HTERT RPE-1 (cell line): ENCODE data around the gene PLXNC1.

Experiments used
- in situ Hi-C: fragments of 300-500 bp; cut with MboI; formaldehyde crosslinking; loops from 4 replicates; pipeline ENCODE4 v1.14.3; 2020; ENCODE audit warnings: low sequenced_read_pairs

The PLXNC1 gene

DNA sequence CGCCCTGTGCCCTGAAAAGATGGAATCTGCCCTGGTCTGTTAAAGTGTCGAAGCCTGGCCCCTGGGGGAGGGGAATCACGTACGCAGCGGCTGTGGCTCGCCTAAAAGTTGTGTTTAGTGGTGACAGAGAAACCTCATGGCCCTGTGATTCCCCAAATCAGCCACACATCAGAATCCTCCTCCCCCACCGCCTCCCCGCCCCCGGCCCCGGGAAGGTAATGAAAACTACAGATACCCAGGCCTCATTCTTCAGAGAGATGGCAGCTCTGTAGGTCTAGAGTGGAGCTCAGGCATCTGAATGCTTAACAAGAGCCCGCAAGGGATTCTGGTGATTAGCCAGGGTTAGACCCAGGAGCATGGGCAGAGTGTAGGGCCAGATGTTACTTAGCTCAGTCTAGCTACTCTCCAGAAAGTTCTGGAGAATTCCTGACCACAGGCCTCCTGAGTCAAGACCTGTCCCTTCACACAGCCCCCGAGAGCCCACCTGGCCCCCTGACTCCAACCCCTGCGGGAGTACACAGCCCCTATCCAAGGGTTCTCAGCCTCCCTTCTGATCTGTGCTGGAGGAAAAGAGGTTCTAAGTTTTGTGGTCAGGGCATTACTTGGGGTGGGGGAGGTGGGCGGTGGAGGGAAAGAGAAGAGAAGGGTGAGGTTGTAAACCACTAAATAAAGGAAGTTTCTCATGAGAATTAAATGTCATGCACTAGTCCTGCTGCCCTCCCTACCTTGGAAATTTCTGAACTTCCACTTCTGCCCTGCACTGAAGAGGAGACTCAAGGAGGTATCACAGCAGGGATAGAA, 114.8 kb downstream of the PLXNC1 start:
- in situ Hi-C loops, result no loop called here

- in situ Hi-C loops, result no loop called here
Observed at GRCh38 chr12:94263905-94264561, 115.7 kb downstream of the PLXNC1 start.

- in situ Hi-C loops, result no loop called here
Observed at GRCh38 chr12:94264736-94265485, 116.5 kb downstream of the PLXNC1 start.

DNA sequence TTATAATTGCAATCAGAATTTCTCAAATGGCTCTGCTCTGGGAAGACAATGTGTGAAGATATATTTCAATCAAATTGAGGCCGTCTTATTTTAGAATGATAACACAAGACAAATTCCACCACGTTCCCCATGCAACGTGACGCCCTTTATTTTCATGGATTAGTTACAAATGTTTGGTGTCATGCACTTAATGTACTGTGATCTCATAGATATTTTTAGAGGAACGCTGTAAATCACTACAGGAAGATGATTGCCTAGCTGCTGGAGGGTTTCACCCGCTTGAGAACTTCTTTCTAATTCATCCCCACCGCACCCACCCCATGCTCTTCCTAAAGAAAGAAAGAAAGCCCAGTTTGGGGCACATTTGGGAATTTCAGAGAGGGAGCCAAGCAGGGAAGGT, 117.2 kb downstream of the PLXNC1 start:
- in situ Hi-C loops, result no loop called here

DNA sequence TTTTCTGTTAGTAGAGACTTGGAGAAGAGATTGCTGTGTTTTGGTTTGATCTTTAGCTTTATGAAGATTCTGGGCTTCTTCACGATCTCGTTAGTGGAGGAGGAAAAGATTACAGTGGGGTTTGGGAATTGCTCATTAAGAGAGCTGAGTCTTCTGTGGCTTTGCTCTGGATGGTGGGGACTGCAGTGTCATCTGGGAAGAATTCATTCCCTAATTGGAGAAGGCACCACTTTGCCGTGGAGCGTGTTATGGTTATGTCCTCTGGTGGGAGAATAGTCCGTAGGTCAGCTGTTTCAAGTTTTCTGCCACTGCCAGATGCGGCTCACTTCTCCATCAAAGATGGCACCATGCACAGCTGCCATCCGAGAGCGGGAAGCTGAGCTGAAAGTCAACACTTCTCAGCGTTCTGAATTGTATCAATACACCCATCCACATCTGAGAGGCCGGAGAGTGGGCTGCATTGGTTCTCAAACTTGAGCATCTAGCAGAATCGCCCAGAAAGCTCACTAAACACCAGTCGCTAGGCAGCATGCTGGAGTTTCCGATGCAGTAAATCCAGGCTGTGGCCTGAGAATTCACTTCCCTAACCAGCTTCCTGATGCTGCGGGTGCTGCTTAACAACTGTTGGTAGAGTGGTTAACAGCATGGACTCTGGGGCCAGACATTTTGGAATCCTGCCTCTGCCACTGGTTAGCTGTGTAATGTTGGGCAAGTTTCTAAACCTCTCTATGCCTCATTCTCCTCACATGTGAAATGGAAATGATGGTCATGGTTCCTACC, 117.8 kb downstream of the PLXNC1 start:
- in situ Hi-C loops, result no loop called here

DNA sequence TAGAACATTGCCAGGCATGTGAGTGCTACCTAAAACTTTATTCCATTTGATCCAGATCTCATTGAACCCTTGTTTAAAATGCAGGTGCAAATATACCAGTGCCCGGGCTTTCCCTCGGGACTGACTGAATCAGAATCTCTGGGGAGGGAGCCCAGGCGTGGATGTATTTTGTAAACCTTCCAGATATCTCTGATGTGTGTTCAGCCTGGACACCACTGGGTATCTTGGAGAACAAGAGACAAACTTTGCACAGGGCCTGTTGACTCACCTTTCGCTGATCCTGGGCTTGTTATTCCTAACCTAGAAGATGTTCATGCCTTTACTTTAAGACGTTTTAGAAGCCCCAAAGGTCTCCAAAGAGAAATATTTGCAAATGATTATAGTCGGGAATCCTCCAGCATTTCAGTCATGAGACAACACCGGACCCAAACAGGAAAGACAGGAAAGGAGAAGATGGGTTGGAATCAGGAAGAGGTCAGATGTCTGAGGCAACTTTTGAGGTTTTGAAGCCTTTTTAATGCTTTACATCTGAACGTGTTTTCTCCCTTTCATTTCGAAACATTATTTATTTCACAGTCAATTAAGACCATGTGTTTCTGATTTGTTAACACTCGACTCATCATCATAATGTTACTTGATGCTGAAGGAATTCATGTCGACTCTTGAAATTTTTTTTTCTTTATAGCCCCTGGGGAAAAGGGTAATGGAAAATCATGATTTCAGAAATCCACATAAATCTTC, 118.6 kb downstream of the PLXNC1 start:
- in situ Hi-C loops, result no loop called here

GRCh38 chr12:94267537-94267872, 119.1 kb downstream of the PLXNC1 start:
- in situ Hi-C loops, result no loop called here

DNA sequence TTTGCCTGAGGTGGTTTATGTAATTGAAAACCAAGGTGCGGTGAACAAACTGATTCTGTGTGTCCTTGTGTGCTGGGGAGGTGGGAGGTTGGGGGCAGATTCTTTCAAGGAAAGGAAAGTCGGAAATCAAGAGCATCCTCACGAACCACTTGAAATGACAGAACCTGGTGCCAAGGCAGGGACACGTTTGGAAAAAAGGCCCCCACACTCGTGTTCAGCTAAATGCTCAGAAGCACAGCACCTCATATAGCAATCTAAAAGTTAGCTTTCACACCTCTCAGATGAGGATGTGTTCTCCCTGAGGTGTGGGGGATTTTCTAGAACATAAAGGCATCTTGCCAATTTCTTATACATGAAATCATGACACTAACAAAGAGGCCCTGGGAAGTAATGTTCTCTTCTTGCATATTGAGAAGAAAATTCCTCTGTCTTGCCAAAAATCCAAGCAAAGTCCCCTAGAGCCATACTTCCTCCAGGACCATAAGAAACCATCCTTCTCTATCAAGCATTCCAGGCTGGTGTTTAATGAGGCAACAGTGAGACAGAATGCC, 119.6 kb downstream of the PLXNC1 start:
- in situ Hi-C loops, result no loop called here

- in situ Hi-C loops, result no loop called here
Observed at GRCh38 chr12:94269316-94269999, 121.1 kb downstream of the PLXNC1 start.

- in situ Hi-C loops, result no loop called here
Observed at GRCh38 chr12:94271351-94271750, 123.0 kb downstream of the PLXNC1 start.

- in situ Hi-C loops, result no loop called here
Observed at GRCh38 chr12:94272280-94272679, 123.9 kb downstream of the PLXNC1 start.

- in situ Hi-C loops, result no loop called here
Observed at GRCh38 chr12:94273272-94273671, 124.9 kb downstream of the PLXNC1 start.

DNA sequence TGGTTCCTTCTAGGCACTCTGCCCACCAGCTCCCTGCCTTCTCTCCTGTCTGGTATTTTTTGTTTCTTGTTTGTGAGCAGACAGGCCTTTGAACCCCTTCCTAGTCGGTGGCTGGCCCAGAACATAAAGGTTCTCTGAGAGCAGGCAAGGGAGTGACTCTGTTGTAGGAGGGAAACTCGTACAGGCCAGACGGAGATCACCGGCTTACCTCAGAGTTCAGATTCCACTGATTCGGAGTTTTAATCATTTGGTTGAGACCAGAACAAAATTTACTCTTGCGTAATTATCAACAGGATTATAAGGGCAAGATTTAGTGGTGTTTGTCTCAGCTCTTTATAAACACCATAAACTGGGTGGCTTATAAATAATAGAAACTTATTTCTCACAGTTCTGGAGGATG, 128.3 kb downstream of the PLXNC1 start:
- in situ Hi-C loops, result no loop called here

- in situ Hi-C loops, result no loop called here
Observed at GRCh38 chr12:94277426-94278000, 129.1 kb downstream of the PLXNC1 start.

DNA sequence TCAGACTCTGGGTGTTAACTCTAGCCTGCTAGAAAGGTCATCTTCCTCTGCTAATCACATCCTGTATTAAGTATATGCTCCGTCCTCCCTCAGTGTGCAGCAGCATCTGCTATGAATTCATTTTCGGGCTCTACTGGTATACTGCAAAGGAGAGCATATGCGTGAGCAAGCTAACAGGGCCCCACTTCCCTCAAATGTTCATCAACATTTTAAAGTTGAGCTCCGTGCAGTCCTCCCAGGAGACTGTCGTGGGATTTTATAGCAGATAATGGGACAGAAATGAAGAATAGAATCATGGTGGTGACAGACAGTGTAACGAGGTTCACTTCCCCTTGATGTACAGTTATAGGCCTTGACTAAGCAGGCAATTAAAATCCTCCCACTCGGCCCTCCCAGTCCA, 131.7 kb downstream of the PLXNC1 start:
- in situ Hi-C loops, result no loop called here

DNA sequence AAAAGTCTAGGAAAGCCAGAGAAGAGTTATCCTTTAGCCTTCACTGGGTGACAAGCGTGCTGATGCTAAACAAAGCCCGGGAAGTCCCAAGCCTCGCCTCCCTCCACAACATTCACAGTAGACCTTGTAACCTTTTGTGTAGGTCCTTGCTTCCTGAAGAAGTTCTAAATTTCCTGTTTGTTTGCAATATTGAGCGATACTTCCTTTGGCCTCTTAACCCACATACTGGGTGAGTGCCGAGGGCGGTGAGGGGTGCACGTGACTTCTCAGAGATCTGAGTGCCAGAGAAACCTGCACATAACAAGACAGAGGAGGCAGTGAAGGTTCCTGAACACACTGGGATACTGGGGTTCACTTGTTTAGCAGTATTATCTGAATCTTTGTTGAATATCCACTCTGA, 134.3 kb downstream of the PLXNC1 start:
- in situ Hi-C loops, result no loop called here

DNA sequence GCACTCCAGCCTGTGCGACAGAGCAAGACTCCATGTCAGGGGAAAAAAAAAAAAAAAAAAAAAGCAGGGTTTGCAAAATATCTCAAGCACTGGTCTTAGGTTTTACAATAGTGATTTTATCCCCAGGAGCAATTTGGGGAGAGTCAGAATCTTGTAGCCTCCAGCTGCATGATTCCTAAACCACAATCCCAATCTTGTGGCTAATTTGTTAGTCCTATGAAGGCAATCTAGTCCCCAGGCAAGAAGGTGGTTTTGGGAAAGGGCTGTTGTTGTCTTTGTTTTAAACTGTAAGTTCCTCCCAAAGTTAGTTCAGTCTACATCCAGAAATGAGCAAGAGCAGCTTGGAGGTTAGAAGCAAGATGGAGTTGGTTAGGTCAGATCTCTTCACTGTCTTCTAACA, 135.7 kb downstream of the PLXNC1 start:
- in situ Hi-C loops, result no loop called here

DNA sequence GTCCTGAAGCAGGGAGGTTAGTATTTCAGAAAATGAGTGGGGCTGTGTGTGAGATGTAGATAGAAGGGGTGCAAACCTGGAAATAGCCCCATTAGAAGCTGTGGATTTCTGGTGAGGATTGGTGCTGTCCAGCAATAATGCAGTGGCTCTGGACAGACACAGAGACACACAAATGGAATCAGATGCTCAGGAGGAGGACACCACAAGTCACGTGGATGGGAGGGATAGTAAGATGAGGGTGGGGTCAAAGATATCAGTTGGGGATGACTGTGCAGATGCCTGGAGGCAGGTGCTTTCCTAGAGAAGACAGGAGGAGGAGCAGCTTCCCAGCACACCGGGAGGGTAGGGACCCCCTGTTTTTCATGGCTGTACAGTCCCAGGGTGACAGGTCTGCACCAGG, 136.5 kb downstream of the PLXNC1 start:
- in situ Hi-C loops, result no loop called here

DNA sequence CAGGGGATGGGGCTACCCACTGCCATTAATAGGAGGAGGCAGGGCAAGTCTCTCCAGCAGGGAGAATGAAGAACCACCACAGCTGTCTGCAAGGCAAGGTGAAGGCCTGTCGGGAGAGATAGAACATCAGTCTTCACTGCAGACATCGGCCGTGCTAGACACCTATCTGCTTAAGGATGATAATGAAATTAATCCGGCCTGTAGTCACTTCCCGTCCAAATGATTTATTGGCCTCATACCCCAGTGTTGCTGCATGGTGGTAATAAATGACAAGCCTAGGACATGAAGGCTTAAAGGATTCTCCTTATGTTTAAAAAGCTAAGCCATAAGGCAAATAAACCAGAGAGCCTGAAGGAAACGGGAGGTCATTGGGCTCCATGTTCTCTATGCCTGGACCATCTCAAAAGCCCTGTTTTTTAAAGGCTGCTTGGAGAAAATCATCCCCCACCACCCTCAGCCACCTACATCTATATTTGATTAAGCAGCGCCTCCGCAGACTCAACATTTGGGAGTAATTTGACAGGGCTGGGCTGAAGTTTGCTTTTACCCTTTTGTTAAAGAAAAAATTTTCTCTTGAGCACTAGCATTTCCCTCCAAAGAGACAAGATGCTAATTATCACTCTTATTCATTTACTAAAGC, 137.7 kb downstream of the PLXNC1 start:
- in situ Hi-C loops, result no loop called here
